Activated CD4-positive, alpha-beta T cell treated with anti-CD3 and anti-CD28 coated beads, Interleukin-2, amount 10 ng/mL, durations not matched to agents 24 days and 14 days (primary cell): ENCODE results near the gene DYNLRB1. TPM values are rescaled to one million over a fixed set of nuclear protein-coding genes. Genes with fewer than 3 reads are reported as not detected.

Experiments used
- total RNA-seq: library from RNA; stranded (reverse); gene quantifications from 2 replicates; pipeline ENCODE4 v1.2.3, GENCODE V29; 2022

DYNLRB1 gene
- total RNA-seq, 1 donor from 2014 or later = 98.9 TPM

Other genes with a start within 250 kb of the DYNLRB1 start
- gene AHCY, start 213.1 kb upstream of the DYNLRB1 start, total RNA-seq = 153 and 154 TPM in 2 replicates
- 55.6 and 55.7 TPM in 2 replicates for gene ITCH, start 153.1 kb upstream of the DYNLRB1 start, total RNA-seq
- 3.1 and 3.6 TPM in 2 replicates for gene MAP1LC3A, start 42.3 kb downstream of the DYNLRB1 start, total RNA-seq
- 26.4 and 27.1 TPM in 2 replicates for gene PIGU, start 160.7 kb downstream of the DYNLRB1 start, total RNA-seq
- 2.3 and 2.7 TPM in 2 replicates for gene TP53INP2, start 187.9 kb downstream of the DYNLRB1 start, total RNA-seq